ES-I3 (cell line): Measurements from ENCODE around the gene PBX1.

ENCODE experiments used
- H3K36me3 ChIP-seq: 2 replicates; pipeline ENCODE4 v1.6.1; 2013; ENCODE audit warnings: mild to moderate bottlenecking, low read length, control low read depth, moderate library complexity; ENCODE audit not compliant: insufficient read depth
- H3K4me1 ChIP-seq: 2 replicates; pipeline ENCODE4 v1.6.1; 2013; ENCODE audit warnings: mild to moderate bottlenecking, control low read depth, low read length; ENCODE audit not compliant: insufficient read depth
- H3K9ac ChIP-seq: 2 replicates; pipeline ENCODE4 v1.6.1; 2013; ENCODE audit warnings: low read depth, mild to moderate bottlenecking, low read length, moderate library complexity
- H3K9me3 ChIP-seq: 2 replicates; pipeline ENCODE4 v1.6.1; 2013; ENCODE audit warnings: mild to moderate bottlenecking, low read length, moderate library complexity; ENCODE audit not compliant: control insufficient read depth, insufficient read depth

PBX1 gene

GRCh38 chr1:164659621-164660411 lies 100.8 kb downstream of the PBX1 start:
- no peaks in the 10 kb centered on the region for H3K36me3 ChIP-seq
- H3K9me3 ChIP-seq, result no peaks in the 10 kb centered on the region
- no peak overlapping the region for H3K9ac ChIP-seq
- H3K4me1 ChIP-seq, result no peaks in the 10 kb centered on the region

GRCh38 chr1:164660412-164660772 lies 101.4 kb downstream of the PBX1 start:
- H3K9ac ChIP-seq, result no peak overlapping the region
- no peaks in the 10 kb centered on the region for H3K9me3 ChIP-seq
- H3K4me1 ChIP-seq, result no peaks in the 10 kb centered on the region
- H3K36me3 ChIP-seq, result no peaks in the 10 kb centered on the region

- H3K9me3 ChIP-seq, result no peaks in the 10 kb centered on the region
- H3K36me3 ChIP-seq, result no peaks in the 10 kb centered on the region
- H3K4me1 ChIP-seq, result no peaks in the 10 kb centered on the region
- no peak overlapping the region for H3K9ac ChIP-seq
These were observed 101.8 kb downstream of the PBX1 start for GRCh38 chr1:164660775-164661174.

- Histone ChIP-seq H3K36me3 (no peaks in the 10 kb centered on the region), H3K9ac (no peak overlapping the region), H3K4me1 (no peaks in the 10 kb centered on the region), H3K9me3 (no peaks in the 10 kb centered on the region)
These were observed 103.5 kb downstream of the PBX1 start for GRCh38 chr1:164662462-164662861.

GRCh38 chr1:164662955-164663354 lies 104.0 kb downstream of the PBX1 start:
- Histone ChIP-seq H3K4me1 (no peaks in the 10 kb centered on the region), H3K9me3 (no peaks in the 10 kb centered on the region), H3K36me3 (no peaks in the 10 kb centered on the region)

GRCh38 chr1:164664127-164664526 lies 105.1 kb downstream of the PBX1 start:
- no peaks in the 10 kb centered on the region for H3K36me3 ChIP-seq
- no peaks in the 10 kb centered on the region for H3K9me3 ChIP-seq
- H3K4me1 ChIP-seq, result no peaks in the 10 kb centered on the region
- H3K9ac ChIP-seq, result no peak overlapping the region

More at GRCh38 chr1:164662955-164663354, 104.0 kb downstream of the PBX1 start:
- no peak overlapping the region for H3K9ac ChIP-seq

- Histone ChIP-seq H3K36me3 (no peaks in the 10 kb centered on the region), H3K4me1 (peaks cover 16% of the 10 kb centered on the region), H3K9ac (no peak overlapping the region), H3K9me3 (no peaks in the 10 kb centered on the region)
These were observed 108.0 kb downstream of the PBX1 start for GRCh38 chr1:164667001-164667400.

GRCh38 chr1:164667600-164667999 lies 108.6 kb downstream of the PBX1 start:
- H3K9ac ChIP-seq, result no peak overlapping the region
- H3K9me3 ChIP-seq, result no peaks in the 10 kb centered on the region
- H3K4me1 ChIP-seq, result peaks cover 16% of the 10 kb centered on the region
- H3K36me3 ChIP-seq, result no peaks in the 10 kb centered on the region

GRCh38 chr1:164668491-164669400 lies 109.8 kb downstream of the PBX1 start:
- Histone ChIP-seq H3K9me3 (no peaks in the 10 kb centered on the region), H3K4me1 (peaks cover 16% of the 10 kb centered on the region), H3K36me3 (no peaks in the 10 kb centered on the region), H3K9ac (no peak overlapping the region)

- H3K36me3 ChIP-seq, result no peaks in the 10 kb centered on the region
- no peak overlapping the region for H3K9ac ChIP-seq
- H3K9me3 ChIP-seq, result no peaks in the 10 kb centered on the region
- H3K4me1 ChIP-seq, result peaks cover 16% of the 10 kb centered on the region
These were observed 111.0 kb downstream of the PBX1 start for GRCh38 chr1:164670026-164670425.

GRCh38 chr1:164670786-164671185 lies 111.8 kb downstream of the PBX1 start:
- Histone ChIP-seq H3K4me1 (peaks cover 16% of the 10 kb centered on the region), H3K9ac (no peak overlapping the region), H3K36me3 (no peaks in the 10 kb centered on the region), H3K9me3 (no peaks in the 10 kb centered on the region)

GRCh38 chr1:164671323-164671965 lies 112.5 kb downstream of the PBX1 start:
- no peaks in the 10 kb centered on the region for H3K36me3 ChIP-seq
- H3K9ac ChIP-seq, result no peak overlapping the region
- no peaks in the 10 kb centered on the region for H3K9me3 ChIP-seq
- peaks cover 16% of the 10 kb centered on the region for H3K4me1 ChIP-seq

- Histone ChIP-seq H3K4me1 (peaks cover 16% of the 10 kb centered on the region), H3K9me3 (no peaks in the 10 kb centered on the region), H3K9ac (no peak overlapping the region), H3K36me3 (no peaks in the 10 kb centered on the region)
These were observed 113.1 kb downstream of the PBX1 start for GRCh38 chr1:164671966-164672571.

GRCh38 chr1:164672588-164672987 lies 113.6 kb downstream of the PBX1 start:
- Histone ChIP-seq H3K36me3 (no peaks in the 10 kb centered on the region), H3K9me3 (no peaks in the 10 kb centered on the region), H3K4me1 (peaks cover 16% of the 10 kb centered on the region), H3K9ac (no peak overlapping the region)
